ENCODE measurements around the gene APOC3. TPM values are rescaled to one million over a fixed set of nuclear protein-coding genes. Genes with fewer than 3 reads are reported as not detected.

Gene APOC3
- total RNA-seq, 1 experiment from 2014 or later: not detected

- Histone ChIP-seq H3F3A (ENCODE audit: low read length, unreplicated experiment) (no peaks in the 10 kb centered on the region), H4K20me1 (ENCODE audit: low read length) (no peaks in the 10 kb centered on the region; the same call in 1 of the 2 replicates), H3K4me3 (ENCODE audit: low read length) (no peak overlapping the region), H3K27me3 (ENCODE audit: low read length) (no peaks in the 10 kb centered on the region), H3K9me3 (ENCODE audit: low read length) (no peaks in the 10 kb centered on the region), H3K4me2 (ENCODE audit: low read length) (no peak overlapping the region), H2AFZ (ENCODE audit: low read length) (no peak overlapping the region), H3K9me2 (replicated peaks; ENCODE audit: low read length) (no peaks in the 10 kb centered on the region), H3K9ac (ENCODE audit: low read length) (no peak overlapping the region), H3K4me1 (ENCODE audit: insufficient read depth, low read length) (peaks cover 37% of the 10 kb centered on the region), H3K79me2 (ENCODE audit: low read length) (peaks cover 26% of the 10 kb centered on the region), H3K36me3 (ENCODE audit: low read depth, low read length) (peaks cover 27% of the 10 kb centered on the region), H3K27ac (ENCODE audit: low read length) (no peak overlapping the region)
- no TSS peak for BruUV-seq (replicated peaks)
- DNase-seq (no peak), ATAC-seq (no peak)
- POLR2A ChIA-PET (ENCODE audit: unreplicated experiment): no interaction called here
- CTCF ChIA-PET: interaction anchor here (2.6 kb wide), 1 partner anchor 47 kb away, joined by 16 read pairs; the partner anchor contains the start of gene APOA1
- intact Hi-C loops (cut with micrococcal nuclease): loop anchor here (1.0 to 2.0 kb wide), 2 partner anchors 16 to 46 kb away; no protein-coding TSS in a partner anchor
- TF ChIP-seq EZH2 (IDR thresholded peaks at IDR 0.05; ENCODE audit: low read length, unreplicated experiment) (no peak), EZH2phosphoT487 (IDR thresholded peaks at IDR 0.05; ENCODE audit: borderline replicate concordance, low read length) (no peak), CTCF (conservative IDR thresholded peaks at IDR 0.05; ENCODE audit: low read depth, low read length) (no peak)
These were observed 40.7 kb upstream of the APOC3 start for GRCh38 chr11:116788975-116789374.

- ChIA-PET POLR2A (ENCODE audit: unreplicated experiment) (no interaction called here), CTCF (no interaction called here)
- Histone ChIP-seq H3K4me1 (ENCODE audit: insufficient read depth, low read length) (peaks cover 37% of the 10 kb centered on the region), H2AFZ (ENCODE audit: low read length) (no peak overlapping the region), H3K79me2 (ENCODE audit: low read length) (peaks cover 24% of the 10 kb centered on the region), H3K9me3 (ENCODE audit: low read length) (no peaks in the 10 kb centered on the region), H3K36me3 (ENCODE audit: low read depth, low read length) (peaks cover 13% of the 10 kb centered on the region), H3F3A (ENCODE audit: low read length, unreplicated experiment) (no peaks in the 10 kb centered on the region), H3K9ac (ENCODE audit: low read length) (no peak overlapping the region), H4K20me1 (ENCODE audit: low read length) (no peaks in the 10 kb centered on the region; the same call in 1 of the 2 replicates), H3K27me3 (ENCODE audit: low read length) (no peaks in the 10 kb centered on the region), H3K9me2 (replicated peaks; ENCODE audit: low read length) (no peaks in the 10 kb centered on the region), H3K4me2 (ENCODE audit: low read length) (no peak overlapping the region), H3K4me3 (ENCODE audit: low read length) (no peak overlapping the region), H3K27ac (ENCODE audit: low read length) (no peak overlapping the region)
- no peak for DNase-seq
- ATAC-seq: no peak
- TF ChIP-seq EZH2phosphoT487 (IDR thresholded peaks at IDR 0.05; ENCODE audit: borderline replicate concordance, low read length): no peak
- TF ChIP-seq EZH2 (IDR thresholded peaks at IDR 0.05; ENCODE audit: low read length, unreplicated experiment): no peak
- BruUV-seq (replicated peaks): no TSS peak
- intact Hi-C loops (cut with micrococcal nuclease): loop anchor here (5.0 kb wide), 2 partner anchors 62 to 317 kb away; no protein-coding TSS in a partner anchor
These were observed 39.3 kb upstream of the APOC3 start for GRCh38 chr11:116790167-116791001.

GRCh38 chr11:116791002-116791812, 38.5 kb upstream of the APOC3 start:
- peaks cover 5% of the 10 kb centered on the region; the same call in 1 of the 2 replicates for H3K36me3 ChIP-seq (ENCODE audit: low read depth, low read length)
- no TSS peak for BruUV-seq (replicated peaks)
- H3K4me2 ChIP-seq (ENCODE audit: low read length): no peak overlapping the region
- intact Hi-C loops (cut with micrococcal nuclease): loop anchor here (5.0 kb wide), 2 partner anchors 61 to 316 kb away; no protein-coding TSS in a partner anchor
- H3K4me3 ChIP-seq (ENCODE audit: low read length): no peak overlapping the region
- H4K20me1 ChIP-seq (ENCODE audit: low read length): no peaks in the 10 kb centered on the region; the same call in 1 of the 2 replicates
- H3K9me3 ChIP-seq (ENCODE audit: low read length): no peaks in the 10 kb centered on the region
- peak; percentile 82 for TF ChIP-seq CTCF (conservative IDR thresholded peaks at IDR 0.05; ENCODE audit: low read depth, low read length)
- no peak for TF ChIP-seq EZH2phosphoT487 (IDR thresholded peaks at IDR 0.05; ENCODE audit: borderline replicate concordance, low read length)
- H3F3A ChIP-seq (ENCODE audit: low read length, unreplicated experiment): no peaks in the 10 kb centered on the region
- no peaks in the 10 kb centered on the region for H3K9me2 ChIP-seq (replicated peaks; ENCODE audit: low read length)
- H3K9ac ChIP-seq (ENCODE audit: low read length): no peak overlapping the region
- H3K4me1 ChIP-seq (ENCODE audit: insufficient read depth, low read length): peaks cover 35% of the 10 kb centered on the region
- ATAC-seq (no peak), DNase-seq (peak; percentile 48)
- H3K27ac ChIP-seq (ENCODE audit: low read length): no peak overlapping the region
- CTCF ChIA-PET: interaction anchor here (0.5 to 0.7 kb wide), 3 partner anchors 45 to 318 kb away, joined by 3 to 12 read pairs (median 3); no protein-coding TSS in a partner anchor
- peaks cover 16% of the 10 kb centered on the region for H3K79me2 ChIP-seq (ENCODE audit: low read length)
- no peaks in the 10 kb centered on the region for H3K27me3 ChIP-seq (ENCODE audit: low read length)
- POLR2A ChIA-PET (ENCODE audit: unreplicated experiment): no interaction called here
- no peak overlapping the region for H2AFZ ChIP-seq (ENCODE audit: low read length)
